ELR (cell line): ENCODE results near the gene GFPT1.
"Not testable (repeated sequence)": the region's sequence is repeated elsewhere in the genome, so short reads cannot be mapped to it uniquely, and the experiment has no call there.

Source experiments
- DNase-seq: peaks from one replicate; pipeline ENCODE4 v3.0.0-alpha.2; 2015; ENCODE audit warnings: low read depth

Gene GFPT1

GRCh38 chr2:69386789-69387734 is at the start of gene GFPT1:
Gene GFPT1, minus strand, starts transcription at chr2:69387227. Its CDS starts 156 bp downstream, at chr2:69387071.
- DNase-seq = peak; percentile 94

GRCh38 chr2:69436596-69436937 is 49.5 kb upstream of the GFPT1 start:
- peak; percentile 26 for DNase-seq

DNA sequence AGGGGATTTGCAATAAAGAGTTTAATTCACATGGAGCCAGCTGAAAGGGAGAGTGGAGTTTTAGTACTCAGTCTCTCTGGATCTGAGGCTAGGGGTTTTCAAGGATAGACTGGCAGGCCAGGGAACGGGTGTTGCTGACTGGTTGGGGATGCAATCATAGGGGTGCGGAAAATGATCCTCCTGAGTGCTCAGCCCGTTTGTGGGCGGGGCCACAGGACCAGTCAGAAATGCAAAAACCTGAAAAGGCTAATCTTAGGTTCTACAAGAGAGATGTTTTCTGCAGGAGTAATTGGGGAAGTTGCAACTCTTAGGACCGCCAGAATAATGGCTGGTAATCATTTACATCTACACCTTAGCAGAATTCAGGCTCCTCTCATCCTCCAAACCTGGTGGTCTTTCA is 47.7 kb upstream of the GFPT1 start:
- no peak for DNase-seq

- DNase-seq = no peak
These were observed 42.6 kb upstream of the GFPT1 start for GRCh38 chr2:69429491-69430183.

GRCh38 chr2:69428981-69429380 is 42.0 kb upstream of the GFPT1 start:
- no peak for DNase-seq

- no peak for DNase-seq
These were observed 37.4 kb upstream of the GFPT1 start for GRCh38 chr2:69424419-69424818.

- DNase-seq = no peak
These were observed 35.2 kb upstream of the GFPT1 start for GRCh38 chr2:69422198-69422597.

DNA sequence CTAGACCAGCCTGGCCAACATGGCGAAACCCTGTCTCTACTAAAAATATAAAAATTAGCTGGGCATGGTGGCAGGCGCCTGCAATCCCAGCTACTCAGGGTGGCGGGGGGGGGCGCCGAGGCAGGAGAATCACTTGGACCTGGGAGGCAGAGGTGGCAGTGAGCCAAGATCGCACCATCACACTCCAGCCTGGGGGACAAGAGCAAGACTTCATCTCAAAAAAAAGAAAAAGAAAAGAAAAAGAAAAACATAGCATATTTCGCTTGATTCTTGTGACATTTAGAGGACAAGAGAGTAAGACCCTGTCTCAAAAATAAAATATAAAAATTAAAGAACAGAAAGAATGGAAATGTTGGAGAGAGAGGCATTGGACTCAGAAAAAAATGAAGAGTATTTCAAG is 32.1 kb upstream of the GFPT1 start:
- DNase-seq = not testable (repeated sequence)

DNA sequence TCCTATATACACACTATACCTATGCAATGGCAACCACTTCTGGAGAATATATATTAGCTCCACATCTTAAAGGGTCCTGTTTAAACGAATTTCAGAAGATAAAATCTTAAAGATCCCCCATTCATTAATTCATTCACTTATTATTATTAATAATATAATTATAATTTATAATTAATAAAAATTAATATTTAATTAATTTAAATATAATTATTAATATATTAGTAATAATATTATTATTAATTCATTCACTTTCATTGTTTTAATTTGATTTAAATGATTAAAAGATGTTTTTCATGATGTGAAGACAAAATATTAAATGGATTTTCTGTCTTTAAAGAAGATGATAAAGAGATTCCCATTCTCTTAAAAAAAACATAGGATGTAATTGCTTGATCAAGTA is 29.1 kb upstream of the GFPT1 start:
- no peak for DNase-seq

GRCh38 chr2:69411120-69411519 is 24.1 kb upstream of the GFPT1 start:
- no peak for DNase-seq

GRCh38 chr2:69405306-69405705 is 18.3 kb upstream of the GFPT1 start:
- no peak for DNase-seq

- no peak for DNase-seq
These were observed 13.1 kb upstream of the GFPT1 start for GRCh38 chr2:69400121-69400520.

DNA sequence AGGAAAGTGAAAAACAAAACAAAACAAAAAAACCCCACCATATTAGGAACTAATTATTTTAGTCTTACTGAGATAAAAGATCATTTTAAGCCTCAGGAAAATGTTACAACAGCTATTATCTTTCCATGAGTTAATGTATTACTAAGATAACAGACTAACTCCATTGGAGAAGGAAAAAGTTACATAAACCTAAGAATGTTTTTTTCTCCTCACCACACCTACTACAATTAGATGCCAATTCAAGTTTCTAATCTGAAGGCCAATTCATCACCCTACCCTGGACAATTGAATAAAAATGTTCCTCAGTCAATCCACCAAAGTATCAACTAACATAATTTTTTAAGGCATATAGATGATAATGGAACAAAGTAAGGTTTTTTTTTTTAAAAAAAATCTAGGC is 10.2 kb upstream of the GFPT1 start:
- DNase-seq = no peak

- no peak for DNase-seq
These were observed 8.8 kb upstream of the GFPT1 start for GRCh38 chr2:69395866-69396265.

DNA sequence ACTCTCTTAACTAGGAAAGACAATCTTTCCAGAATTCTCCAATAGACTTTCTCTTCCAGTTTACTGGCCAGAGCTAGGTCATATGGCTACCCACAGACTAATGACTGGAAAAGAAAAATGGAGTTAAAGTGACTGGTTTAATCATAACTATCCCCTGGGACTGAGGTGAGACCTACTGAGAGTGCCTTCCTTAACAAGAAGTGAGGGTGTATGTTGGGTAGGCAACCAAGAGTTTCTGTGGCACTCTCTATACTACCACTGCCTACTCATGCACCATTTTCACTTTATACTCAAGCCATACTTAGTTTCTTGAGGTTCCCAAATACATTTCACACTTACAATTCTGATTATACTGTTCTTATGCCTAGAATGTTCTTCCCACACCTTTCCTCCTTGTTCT is 6.9 kb upstream of the GFPT1 start:
- no peak for DNase-seq

GRCh38 chr2:69390471-69390870 is 3.4 kb upstream of the GFPT1 start:
- no peak for DNase-seq

GRCh38 chr2:69390001-69390400 is 3.0 kb upstream of the GFPT1 start:
- DNase-seq = no peak

DNA sequence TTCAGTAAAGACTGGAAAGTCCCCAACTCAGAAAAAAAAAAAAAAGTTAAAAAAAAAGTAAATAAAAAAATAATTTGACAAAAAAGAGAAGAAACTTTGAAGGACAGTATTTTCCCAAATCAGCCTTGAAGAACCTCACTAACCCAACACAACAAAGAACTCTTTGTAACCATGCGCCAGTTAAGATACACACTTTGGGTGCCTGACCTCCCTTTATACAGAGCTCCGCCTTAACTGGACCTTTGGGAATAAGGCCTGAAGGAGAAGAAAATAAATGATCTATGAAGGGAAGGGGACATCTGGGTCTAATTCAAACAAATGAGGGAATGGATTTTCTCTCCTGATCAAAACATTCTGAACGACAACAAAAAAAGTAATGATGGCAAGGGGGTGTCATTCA is 2.2 kb upstream of the GFPT1 start:
- DNase-seq = no peak

DNA sequence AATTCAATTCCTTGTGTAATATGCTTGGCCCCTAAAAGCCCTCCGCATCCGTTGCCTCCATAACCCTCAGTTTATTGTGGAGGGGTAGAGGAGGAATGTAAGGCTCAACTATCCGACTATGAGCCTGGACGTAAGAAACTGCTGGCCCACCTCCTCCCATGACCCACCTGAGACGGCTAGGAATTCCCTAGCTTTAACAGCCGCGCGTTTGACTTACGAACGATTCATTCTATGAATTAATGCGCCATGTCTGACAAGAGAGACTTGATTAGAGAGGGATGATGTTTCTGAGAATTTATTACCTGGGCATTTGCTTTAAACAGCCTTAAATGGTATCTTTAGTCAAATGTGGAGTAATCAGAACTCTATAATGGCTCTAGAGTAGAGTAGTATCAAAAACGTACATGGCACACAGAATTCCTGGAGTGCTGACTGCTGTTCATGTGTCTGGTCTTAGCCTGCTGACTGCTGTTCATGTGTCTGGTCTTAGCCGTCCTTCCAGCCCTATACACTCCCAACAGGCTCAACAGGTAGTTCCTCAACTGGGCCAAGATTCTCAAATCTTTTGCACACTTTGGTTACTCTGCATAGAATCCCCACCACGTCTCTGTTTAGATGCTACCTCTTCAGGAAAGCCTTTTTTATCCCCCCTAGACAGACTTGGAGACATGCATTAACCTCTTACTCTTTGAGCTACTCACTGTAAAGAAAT is 899 bp upstream of the GFPT1 start:
- DNase-seq = peak; percentile 15

GRCh38 chr2:69386360-69386759 is 667 bp downstream of the GFPT1 start:
- peak; percentile 23 for DNase-seq

- DNase-seq = peak; percentile 34
These were observed 1.4 kb downstream of the GFPT1 start for GRCh38 chr2:69385443-69386151.

DNA sequence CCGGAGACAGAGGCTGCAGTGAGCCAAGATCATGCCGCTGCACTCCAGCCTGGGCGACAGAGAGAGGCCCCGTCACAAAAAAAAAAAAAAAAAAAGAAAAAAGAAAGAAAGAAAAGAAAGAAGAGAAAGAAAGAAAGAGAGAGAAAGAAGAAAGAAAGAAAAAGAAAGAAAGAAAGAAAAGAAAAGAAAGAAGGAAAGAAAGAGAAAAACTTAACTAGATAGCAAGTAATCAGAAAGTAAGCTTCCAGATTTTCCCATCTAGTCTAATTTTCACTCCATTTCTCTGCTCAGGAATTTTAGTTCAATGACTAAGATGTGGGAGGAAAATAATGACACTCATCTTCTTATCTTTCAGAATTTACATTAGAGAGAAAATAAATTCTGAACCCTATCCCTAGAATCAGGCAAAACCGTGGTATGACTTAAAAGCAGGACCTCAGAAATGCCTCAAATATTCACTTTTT is 2.4 kb downstream of the GFPT1 start:
- DNase-seq = peak; percentile 39
